HG02973 (cell line): Measurements from ENCODE around the gene FAM187B.
"Not testable (repeated sequence)": the region's sequence is repeated elsewhere in the genome, so short reads cannot be mapped to it uniquely, and the experiment has no call there.

Experiments used
- ATAC-seq: cut with Tn5 transposase; IDR thresholded peaks from one replicate; pipeline ENCODE4 v1.9.1; 2021; ENCODE audit warnings: moderate library complexity; ENCODE audit not compliant: unreplicated experiment

The FAM187B gene

GRCh38 chr19:35213663-35214632 is 14.6 kb downstream of the FAM187B start:
- ATAC-seq = peak; percentile 64

- ATAC-seq = no peak
These were observed 16.3 kb downstream of the FAM187B start for GRCh38 chr19:35212241-35212640.

- ATAC-seq = no peak
These were observed 16.9 kb downstream of the FAM187B start for GRCh38 chr19:35211545-35212230.

GRCh38 chr19:35209646-35210045 is 18.9 kb downstream of the FAM187B start:
- ATAC-seq = no peak

- ATAC-seq = no peak
These were observed 20.4 kb downstream of the FAM187B start for GRCh38 chr19:35208121-35208520.

GRCh38 chr19:35207391-35207871 is 21.1 kb downstream of the FAM187B start:
- no peak for ATAC-seq

- ATAC-seq = no peak
These were observed 21.7 kb downstream of the FAM187B start for GRCh38 chr19:35206855-35207254.

GRCh38 chr19:35206379-35206778 is 22.2 kb downstream of the FAM187B start:
- no peak for ATAC-seq

- ATAC-seq = peak; percentile 18
These were observed 22.7 kb downstream of the FAM187B start for GRCh38 chr19:35205733-35206323.

- peak; percentile 67 for ATAC-seq
These were observed 23.5 kb downstream of the FAM187B start for GRCh38 chr19:35204799-35205732.

- ATAC-seq = no peak
These were observed 25.5 kb downstream of the FAM187B start for GRCh38 chr19:35202722-35203688.

GRCh38 chr19:35199481-35199880 is 29.1 kb downstream of the FAM187B start:
- no peak for ATAC-seq

GRCh38 chr19:35196861-35197260 is 31.7 kb downstream of the FAM187B start:
- not testable (repeated sequence) for ATAC-seq

GRCh38 chr19:35195830-35196229 is 32.7 kb downstream of the FAM187B start:
- no peak for ATAC-seq

GRCh38 chr19:35194012-35194984 is 34.2 kb downstream of the FAM187B start:
- ATAC-seq = no peak

- no peak for ATAC-seq
These were observed 43.7 kb downstream of the FAM187B start for GRCh38 chr19:35184884-35185283.

- no peak for ATAC-seq
These were observed 44.3 kb downstream of the FAM187B start for GRCh38 chr19:35184267-35184666.

- ATAC-seq = no peak
These were observed 47.2 kb downstream of the FAM187B start for GRCh38 chr19:35181387-35181786.
